Measurements from ENCODE around the gene ODAPH.

- TF ChIP-seq CTCF (IDR thresholded peaks at IDR 0.05) (no peak), POLR2AphosphoS5 (IDR thresholded peaks at IDR 0.05; ENCODE audit: low read depth, low read length) (no peak), MEF2A (IDR thresholded peaks at IDR 0.05; ENCODE audit: borderline replicate concordance, low read depth) (no peak), USF2 (IDR thresholded peaks at IDR 0.05; ENCODE audit: borderline replicate concordance, low read depth, low read length) (no peak), RAD21 (IDR thresholded peaks at IDR 0.05; ENCODE audit: low read length) (no peak), REST (IDR thresholded peaks at IDR 0.05; ENCODE audit: low read depth, low read length) (no peak)
Observed at GRCh38 chr4:75565481-75565880, 9.6 kb downstream of the ODAPH start.
